RWPE2 (cell line): Measurements from ENCODE around the gene AHNAK2.
A peak's percentile ranks its signal among the peaks of the same experiment; 100 is the strongest.
"Not testable (repeated sequence)": the region's sequence is repeated elsewhere in the genome, so short reads cannot be mapped to it uniquely, and the experiment has no call there.

Experiments
- ATAC-seq: fragments of 200-7000 bp; cut with Tn5 transposase; 3 replicates; pipeline ENCODE4 v1.9.1; 2021; ENCODE audit warnings: low read depth
- DNase-seq: peaks from one replicate; pipeline ENCODE4 v3.0.0-alpha.2; 2020; ENCODE audit warnings: low spot score
- H3K27ac ChIP-seq: fragments of 450-650 bp; 2 replicates; pipeline ENCODE4 v1.5.1; 2017; ENCODE audit warnings: mild to moderate bottlenecking; ENCODE audit not compliant: poor library complexity, severe bottlenecking
- H3K27me3 ChIP-seq: fragments of 250-450 bp; sonication (Bioruptor Pico); 2 replicates; pipeline ENCODE4 v1.5.1; 2021; ENCODE audit warnings: mild to moderate bottlenecking, moderate library complexity; ENCODE audit not compliant: insufficient read depth, poor library complexity, severe bottlenecking
- H3K36me3 ChIP-seq: fragments of 250-450 bp; sonication (Bioruptor Pico); 2 replicates; pipeline ENCODE4 v1.5.1; 2020; ENCODE audit warnings: low read depth, mild to moderate bottlenecking, moderate library complexity
- H3K4me1 ChIP-seq: fragments of 250-450 bp; sonication (Bioruptor Pico); 2 replicates; pipeline ENCODE4 v1.5.1; 2021; ENCODE audit warnings: mild to moderate bottlenecking, moderate library complexity; ENCODE audit not compliant: insufficient read depth, poor library complexity, severe bottlenecking
- H3K4me3 ChIP-seq: fragments of 250-450 bp; sonication (Bioruptor Pico); 2 replicates; pipeline ENCODE4 v1.5.1; 2021; ENCODE audit warnings: mild to moderate bottlenecking, moderate library complexity; ENCODE audit not compliant: severe bottlenecking
- H3K9me3 ChIP-seq: fragments of 250-450 bp; sonication (Bioruptor Pico); 2 replicates; pipeline ENCODE4 v1.5.1; 2021; ENCODE audit warnings: mild to moderate bottlenecking, moderate library complexity; ENCODE audit not compliant: severe bottlenecking
- TF ChIP-seq, protein P1 (sequence below): fragments of 450-650 bp; IDR thresholded peaks from one replicate; pipeline ENCODE4 v1.5.1; 2017; ENCODE audit warnings: mild to moderate bottlenecking, moderate library complexity; ENCODE audit not compliant: poor library complexity, severe bottlenecking

The AHNAK2 gene

DNA sequence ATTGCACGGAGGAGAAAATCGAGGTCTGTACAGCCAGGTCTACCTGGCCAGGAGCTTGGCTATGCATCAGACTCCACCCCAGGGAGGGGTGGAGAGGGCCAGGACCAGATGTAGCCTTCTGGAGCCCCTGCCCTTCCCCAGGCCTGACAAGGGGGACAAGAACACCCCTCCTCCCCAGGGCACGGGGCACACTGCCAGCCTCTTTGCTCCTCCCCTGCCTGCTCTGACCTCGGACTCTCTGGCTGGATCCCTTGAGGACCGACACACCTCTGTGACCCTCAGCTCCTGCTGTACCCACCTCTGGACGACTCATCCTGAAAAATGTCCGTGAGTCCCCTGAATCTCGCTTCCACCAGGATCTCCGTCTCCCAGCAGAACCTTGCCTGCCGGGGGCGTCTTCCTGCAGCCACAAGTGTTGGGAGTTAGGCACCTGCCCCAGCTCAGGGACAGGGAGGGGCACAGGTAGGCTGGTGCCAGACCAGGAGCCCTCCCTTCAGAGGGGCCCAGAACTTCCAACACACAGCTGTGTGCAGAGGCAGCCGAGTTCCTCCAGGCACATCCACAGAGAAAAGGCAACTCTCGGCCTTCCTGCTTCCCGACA lies 21.8 kb downstream of the AHNAK2 start:
- no peak for ATAC-seq
- Histone ChIP-seq H3K36me3 (peaks cover 87% of the 10 kb centered on the region), H3K4me3 (no peak overlapping the region), H3K9me3 (no peaks in the 10 kb centered on the region), H3K27ac (no peak overlapping the region), H3K27me3 (no peaks in the 10 kb centered on the region), H3K4me1 (no peaks in the 10 kb centered on the region)
- TF ChIP-seq, protein P1, sequence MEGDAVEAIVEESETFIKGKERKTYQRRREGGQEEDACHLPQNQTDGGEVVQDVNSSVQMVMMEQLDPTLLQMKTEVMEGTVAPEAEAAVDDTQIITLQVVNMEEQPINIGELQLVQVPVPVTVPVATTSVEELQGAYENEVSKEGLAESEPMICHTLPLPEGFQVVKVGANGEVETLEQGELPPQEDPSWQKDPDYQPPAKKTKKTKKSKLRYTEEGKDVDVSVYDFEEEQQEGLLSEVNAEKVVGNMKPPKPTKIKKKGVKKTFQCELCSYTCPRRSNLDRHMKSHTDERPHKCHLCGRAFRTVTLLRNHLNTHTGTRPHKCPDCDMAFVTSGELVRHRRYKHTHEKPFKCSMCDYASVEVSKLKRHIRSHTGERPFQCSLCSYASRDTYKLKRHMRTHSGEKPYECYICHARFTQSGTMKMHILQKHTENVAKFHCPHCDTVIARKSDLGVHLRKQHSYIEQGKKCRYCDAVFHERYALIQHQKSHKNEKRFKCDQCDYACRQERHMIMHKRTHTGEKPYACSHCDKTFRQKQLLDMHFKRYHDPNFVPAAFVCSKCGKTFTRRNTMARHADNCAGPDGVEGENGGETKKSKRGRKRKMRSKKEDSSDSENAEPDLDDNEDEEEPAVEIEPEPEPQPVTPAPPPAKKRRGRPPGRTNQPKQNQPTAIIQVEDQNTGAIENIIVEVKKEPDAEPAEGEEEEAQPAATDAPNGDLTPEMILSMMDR, result no peak
- DNase-seq, result peak; percentile 64

DNA sequence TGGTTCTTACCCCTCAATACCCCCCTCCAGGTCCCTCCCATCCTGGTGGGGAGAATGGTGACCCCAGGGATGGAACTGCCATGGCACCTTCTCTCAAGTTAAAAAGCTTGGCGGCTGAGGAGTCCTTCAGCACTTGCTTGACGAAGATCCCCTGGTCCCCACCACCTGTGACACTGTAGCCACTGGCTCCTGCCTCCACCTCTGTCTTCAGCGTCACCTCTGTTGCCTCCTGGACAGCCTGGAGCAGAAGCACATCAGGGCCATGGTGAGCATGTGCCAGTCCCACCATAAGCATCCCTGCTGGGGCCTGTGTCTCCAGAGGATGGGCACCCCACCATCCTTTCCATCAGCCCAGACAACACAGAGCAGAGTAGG lies 22.8 kb downstream of the AHNAK2 start:
- DNase-seq, result peak; percentile 51
- Histone ChIP-seq H3K27me3 (no peaks in the 10 kb centered on the region), H3K36me3 (peaks cover 79% of the 10 kb centered on the region), H3K4me1 (no peaks in the 10 kb centered on the region), H3K9me3 (no peaks in the 10 kb centered on the region), H3K27ac (no peak overlapping the region), H3K4me3 (no peak overlapping the region)
- ATAC-seq, result no peak
- TF ChIP-seq, protein P1, result no peak

DNA sequence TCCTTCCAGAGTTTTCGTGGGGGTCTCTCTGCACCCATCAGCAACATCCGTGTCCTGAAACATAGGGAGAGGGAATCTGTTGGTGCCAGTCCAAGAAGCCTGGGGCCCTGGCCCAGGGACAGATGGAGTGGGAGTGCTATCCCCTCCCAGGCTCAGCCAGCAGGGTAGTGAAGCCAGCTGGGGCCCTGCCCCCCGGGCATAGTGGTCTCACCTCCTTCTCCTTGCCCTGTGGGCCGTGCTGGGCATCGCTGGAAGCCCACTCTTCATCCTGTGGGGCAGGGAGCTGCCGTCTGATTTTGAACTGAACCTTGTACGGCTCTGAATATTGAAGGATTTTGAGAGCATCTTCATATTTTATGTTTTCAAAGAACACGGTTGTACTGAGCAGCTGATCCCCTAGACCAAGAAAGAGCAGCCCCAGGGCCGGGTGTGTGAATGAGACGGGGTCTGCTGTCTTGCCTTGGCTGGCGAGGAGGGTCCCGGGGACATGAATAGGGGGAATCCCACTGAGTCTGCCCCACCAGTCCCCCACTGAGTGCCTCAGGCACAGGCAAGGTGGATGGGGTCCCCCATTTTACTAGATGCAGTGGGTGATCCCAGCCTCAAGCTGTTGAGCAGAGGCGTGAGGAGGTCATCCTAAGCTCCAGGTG lies 23.3 kb downstream of the AHNAK2 start:
- H3K27me3 ChIP-seq, result no peaks in the 10 kb centered on the region
- ATAC-seq (no peak), DNase-seq (peak; percentile 69)
- TF ChIP-seq, protein P1, result no peak
- H3K4me3 ChIP-seq, result no peak overlapping the region
- H3K4me1 ChIP-seq, result no peaks in the 10 kb centered on the region
- no peak overlapping the region for H3K27ac ChIP-seq
- peaks cover 74% of the 10 kb centered on the region for H3K36me3 ChIP-seq
- H3K9me3 ChIP-seq, result no peaks in the 10 kb centered on the region

DNA sequence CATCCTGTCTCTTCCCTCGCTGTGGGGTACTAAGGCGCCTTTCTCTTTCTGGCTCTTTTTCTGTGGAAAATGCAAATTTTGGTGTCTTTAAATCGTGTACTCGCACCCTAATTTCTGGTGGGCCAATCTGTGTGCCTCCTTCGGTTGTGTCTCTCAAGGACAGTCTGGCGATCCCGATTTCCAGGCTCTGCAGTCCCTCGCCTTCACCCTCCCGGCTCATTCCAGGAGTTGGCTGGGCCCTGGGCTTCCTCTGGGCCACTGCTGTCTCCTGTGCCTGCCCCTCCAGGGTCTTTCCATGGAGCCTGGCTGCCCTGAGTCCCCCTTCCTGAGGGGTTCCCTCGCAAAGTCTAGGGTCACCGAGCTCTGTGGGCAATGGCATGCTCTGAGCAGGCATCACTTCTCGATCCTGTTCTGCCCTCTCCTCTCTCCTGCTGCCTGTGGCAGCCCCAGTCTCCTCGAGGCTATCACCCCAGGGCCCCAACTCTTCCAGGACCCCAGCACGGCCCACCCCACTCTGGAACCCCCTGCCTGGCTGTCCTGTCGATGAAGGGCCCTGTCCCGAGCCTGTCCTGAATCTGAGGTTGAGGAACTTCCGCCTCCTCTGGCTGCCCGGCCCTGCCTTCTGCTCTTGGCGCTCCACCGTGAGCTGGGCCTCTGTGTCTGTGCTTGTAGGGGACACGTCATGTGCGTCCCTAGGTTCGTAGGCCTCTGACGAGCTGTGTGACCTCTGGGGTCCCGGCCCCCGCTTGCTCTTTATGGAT lies 24.1 kb downstream of the AHNAK2 start:
- no peaks in the 10 kb centered on the region for H3K9me3 ChIP-seq
- H3K4me3 ChIP-seq, result no peak overlapping the region
- no peaks in the 10 kb centered on the region for H3K27me3 ChIP-seq
- ATAC-seq (no peak; the same call in 2 of the 3 replicates), DNase-seq (peak; percentile 74)
- no peak overlapping the region for H3K27ac ChIP-seq
- peaks cover 66% of the 10 kb centered on the region for H3K36me3 ChIP-seq
- TF ChIP-seq, protein P1, result no peak
- H3K4me1 ChIP-seq, result no peaks in the 10 kb centered on the region

DNA sequence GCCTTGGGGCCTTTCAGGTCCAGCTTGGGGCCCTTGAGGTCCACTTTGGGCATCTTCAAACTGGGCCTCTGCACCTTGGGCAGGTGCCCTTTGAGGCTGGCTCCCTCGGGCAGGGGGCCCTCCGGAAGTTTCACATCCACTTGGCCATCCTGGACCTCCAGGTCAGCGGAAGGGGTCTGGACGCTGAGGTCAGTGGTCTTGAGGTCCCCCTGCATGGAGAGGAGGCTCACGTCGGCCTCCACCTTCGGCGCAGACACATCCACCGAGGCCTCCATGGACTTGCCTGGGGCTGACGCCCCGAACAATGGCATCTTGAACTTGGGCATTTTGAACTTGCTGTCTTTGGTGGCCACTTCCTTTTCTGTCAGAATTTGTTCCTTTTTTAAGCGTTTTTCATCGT lies 25.1 kb downstream of the AHNAK2 start:
- DNase-seq (peak; percentile 38), ATAC-seq (no peak)
- Histone ChIP-seq H3K4me1 (no peaks in the 10 kb centered on the region), H3K4me3 (no peak overlapping the region), H3K9me3 (no peaks in the 10 kb centered on the region), H3K36me3 (peaks cover 56% of the 10 kb centered on the region), H3K27me3 (no peaks in the 10 kb centered on the region), H3K27ac (no peak overlapping the region)
- TF ChIP-seq, protein P1, result no peak

DNA sequence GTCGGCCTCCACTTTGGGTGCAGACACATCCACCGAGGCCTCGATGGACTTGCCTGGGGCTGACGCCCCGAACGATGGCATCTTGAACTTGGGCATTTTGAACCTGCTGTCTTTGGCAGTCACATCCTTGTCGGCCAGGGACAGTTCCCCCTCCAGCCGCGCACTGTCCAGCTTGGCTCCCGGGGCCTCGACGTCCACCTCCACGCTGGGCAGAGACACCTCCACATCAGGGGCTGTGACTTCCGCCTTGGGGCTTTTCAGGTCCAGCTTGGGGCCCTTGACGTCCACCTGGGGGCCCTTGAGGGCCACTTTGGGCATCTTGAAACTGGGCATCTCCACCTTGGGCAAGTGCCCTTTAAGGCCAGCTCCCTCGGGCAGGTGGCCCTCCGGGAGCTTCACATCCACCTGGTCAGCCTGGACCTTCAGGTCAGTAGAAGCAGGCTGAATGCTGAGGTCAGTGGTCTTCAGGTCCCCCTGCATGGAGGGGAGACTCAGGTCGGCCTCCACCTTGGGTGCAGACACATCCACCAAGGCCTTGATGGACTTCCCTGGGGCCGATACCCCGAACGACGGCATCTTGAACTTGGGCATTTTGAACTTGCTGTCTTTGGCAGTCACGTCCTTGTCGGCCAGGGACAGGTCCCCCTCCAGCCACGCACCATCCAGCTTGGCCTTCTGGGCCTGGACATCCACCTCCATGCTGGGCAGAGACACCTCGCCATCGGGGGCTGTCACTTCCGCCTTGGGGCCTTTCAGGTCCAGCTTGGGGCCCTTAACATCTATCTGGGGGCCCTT lies 26.1 kb downstream of the AHNAK2 start:
- H3K36me3 ChIP-seq, result peaks cover 46% of the 10 kb centered on the region
- not testable (repeated sequence) for ATAC-seq, H3K4me3 ChIP-seq, H3K4me1 ChIP-seq, H3K9me3 ChIP-seq, H3K27me3 ChIP-seq, H3K27ac ChIP-seq
- peak; percentile 69 for DNase-seq
